ENCODE results near the gene WDR64. TPM values are rescaled to one million over a fixed set of nuclear protein-coding genes. Genes with fewer than 3 reads are reported as not detected.

The WDR64 gene
- total and polyA plus RNA-seq, 7 donors: 0.09 TPM; not detected in 6

DNA sequence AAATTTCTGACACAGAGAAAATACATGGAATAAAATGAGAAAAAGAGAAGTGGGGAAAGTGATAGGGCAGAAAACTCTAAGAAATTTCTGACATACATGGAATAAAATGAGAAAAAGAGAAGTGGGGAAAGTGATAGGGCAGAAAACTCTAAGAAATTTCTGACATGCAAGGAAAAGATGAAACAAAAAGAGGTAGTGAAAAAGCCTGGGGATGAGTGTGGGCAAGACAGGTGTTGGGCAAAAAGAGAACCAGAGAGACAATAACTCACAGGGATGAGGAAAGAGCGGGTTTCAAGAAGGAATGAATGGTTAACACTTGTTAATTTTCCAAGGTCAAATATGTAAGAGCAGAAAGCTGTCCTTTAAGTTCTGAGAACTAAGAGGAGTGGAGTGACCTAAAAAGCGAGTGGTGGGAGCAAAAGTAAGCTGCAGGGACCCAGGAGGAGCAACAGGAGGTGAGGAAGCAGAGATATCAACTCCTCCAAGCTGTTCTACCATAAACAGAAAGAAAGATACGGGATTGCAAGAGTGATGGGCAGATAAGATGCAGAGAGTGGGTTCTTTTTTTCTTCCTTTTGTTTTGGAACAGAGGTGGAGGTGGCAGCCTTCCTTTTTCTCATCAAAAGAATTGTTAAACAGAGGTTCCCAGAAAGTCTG, 166.0 kb downstream of the WDR64 start:
- H3K4me3 ChIP-seq: no peak overlapping the region
- no peaks in the 10 kb centered on the region for H3K9me3 ChIP-seq
- no peak for DNase-seq
- TF ChIP-seq EP300 (IDR thresholded peaks at IDR 0.05) (no peak), POLR2A (IDR thresholded peaks at IDR 0.05) (no peak), CTCF (IDR thresholded peaks at IDR 0.05) (no peak), POLR2AphosphoS5 (IDR thresholded peaks at IDR 0.05) (no peak)
- intact Hi-C loops (cut with DNase I): no loop called here
- no peaks in the 10 kb centered on the region for H3K27me3 ChIP-seq
- WGBS, 2 donors: 55 to 59% methylated on average over 3 of the region's 3 CpGs
- peaks cover 0 to 3% (median 0%) of the 10 kb centered on the region in 4 donors for H3K4me1 ChIP-seq
- H3K27ac ChIP-seq: no peak overlapping the region
- H3K36me3 ChIP-seq: no peaks in the 10 kb centered on the region

DNA sequence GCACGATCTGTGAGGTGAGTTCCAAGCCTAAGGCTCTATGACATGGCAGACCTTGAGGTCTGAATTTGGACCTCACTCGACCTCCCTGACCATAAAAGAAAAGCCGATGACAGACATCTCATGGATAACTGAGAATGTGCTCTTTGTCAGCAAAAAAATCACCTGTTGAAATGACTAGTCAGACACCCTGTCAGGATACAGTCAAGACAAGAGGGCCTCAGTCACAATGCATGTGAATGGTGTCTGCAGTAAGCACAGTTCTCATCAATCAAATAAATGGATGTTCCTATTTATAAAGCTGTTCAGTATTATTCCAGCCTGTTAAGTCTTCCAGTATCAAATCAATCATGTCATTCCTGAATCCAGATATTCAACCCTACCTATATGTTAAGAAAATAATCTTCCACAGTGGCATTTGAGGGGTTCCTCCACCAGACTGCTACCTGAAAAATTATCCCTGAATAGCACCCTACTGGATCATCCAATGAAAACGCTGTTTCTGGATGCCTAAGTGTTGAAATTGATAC, 167.3 kb downstream of the WDR64 start:
- intact Hi-C loops (cut with DNase I): no loop called here
- Histone ChIP-seq H3K4me3 (no peak overlapping the region), H3K9me3 (no peaks in the 10 kb centered on the region)

DNA sequence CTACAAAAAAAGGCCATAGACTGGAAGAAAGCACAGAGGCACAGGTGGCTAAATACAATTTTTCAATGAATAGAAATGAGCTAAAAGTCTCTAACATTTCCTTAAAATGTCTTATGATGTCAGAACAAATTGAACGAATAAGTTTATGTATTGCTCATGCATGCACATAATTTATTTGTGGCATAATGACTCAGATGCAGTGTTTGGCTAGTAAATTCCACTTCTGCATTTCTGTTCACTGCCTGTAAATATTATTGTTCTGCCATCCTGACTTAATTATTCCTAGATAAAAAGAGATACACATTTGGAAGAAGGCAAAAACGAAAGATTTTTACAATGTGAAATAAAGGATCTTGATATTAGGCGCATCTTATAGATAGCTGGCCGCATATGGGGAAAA, 169.3 kb downstream of the WDR64 start:
- H3K27me3 ChIP-seq: no peaks in the 10 kb centered on the region
- intact Hi-C loops (cut with DNase I): no loop called here
- 85 to 87% methylated on average over 4 of the region's 4 CpGs for WGBS, 2 donors

More for the DNA sequence above, 167.3 kb downstream of the WDR64 start:
- peaks cover 0 to 3% (median 0%) of the 10 kb centered on the region in 4 donors for H3K4me1 ChIP-seq
- H3K27me3 ChIP-seq: no peaks in the 10 kb centered on the region
- TF ChIP-seq CTCF (IDR thresholded peaks at IDR 0.05) (no peak), EP300 (IDR thresholded peaks at IDR 0.05) (no peak), POLR2A (IDR thresholded peaks at IDR 0.05) (no peak), POLR2AphosphoS5 (IDR thresholded peaks at IDR 0.05) (no peak)
- H3K36me3 ChIP-seq: no peaks in the 10 kb centered on the region
- no peak overlapping the region for H3K27ac ChIP-seq
- WGBS, 2 donors: 80 to 84% methylated on average over 4 of the region's 4 CpGs
- DNase-seq: no peak

GRCh38 chr1:241822846-241823245, 170.8 kb downstream of the WDR64 start:
- no peak for DNase-seq
- no peak for TF ChIP-seq POLR2A (IDR thresholded peaks at IDR 0.05)
- no peak for TF ChIP-seq CTCF (IDR thresholded peaks at IDR 0.05)

More for the DNA sequence above, 169.3 kb downstream of the WDR64 start:
- H3K4me3 ChIP-seq: no peak overlapping the region
- no peak for TF ChIP-seq POLR2AphosphoS5 (IDR thresholded peaks at IDR 0.05)
- TF ChIP-seq POLR2A (IDR thresholded peaks at IDR 0.05): no peak
- no peak for TF ChIP-seq EP300 (IDR thresholded peaks at IDR 0.05)
- no peak for TF ChIP-seq CTCF (IDR thresholded peaks at IDR 0.05)
- no peaks in the 10 kb centered on the region for H3K36me3 ChIP-seq
- peaks cover 0 to 3% (median 0%) of the 10 kb centered on the region in 4 donors for H3K4me1 ChIP-seq
- H3K9me3 ChIP-seq: no peaks in the 10 kb centered on the region
- DNase-seq: no peak
- no peak overlapping the region for H3K27ac ChIP-seq

More at GRCh38 chr1:241822846-241823245, 170.8 kb downstream of the WDR64 start:
- Histone ChIP-seq H3K4me1 (peaks cover 0 to 3% (median 0%) of the 10 kb centered on the region in 4 donors), H3K27me3 (no peaks in the 10 kb centered on the region), H3K4me3 (no peak overlapping the region), H3K27ac (no peak overlapping the region), H3K9me3 (no peaks in the 10 kb centered on the region), H3K36me3 (no peaks in the 10 kb centered on the region)
- intact Hi-C loops (cut with DNase I): no loop called here

Measured in sigmoid colon (tissue), 7 donors.